ENCODE measurements around the gene RTP3. TPM values are rescaled to one million over a fixed set of nuclear protein-coding genes. Genes with fewer than 3 reads are reported as not detected.
A peak's percentile ranks its signal among the peaks of the same experiment; 100 is the strongest.

RTP3 gene
- total and polyA plus RNA-seq, 2 of the 4 experiments (the other 2 are of a cell fraction): 0.18 to 0.26 TPM

DNA sequence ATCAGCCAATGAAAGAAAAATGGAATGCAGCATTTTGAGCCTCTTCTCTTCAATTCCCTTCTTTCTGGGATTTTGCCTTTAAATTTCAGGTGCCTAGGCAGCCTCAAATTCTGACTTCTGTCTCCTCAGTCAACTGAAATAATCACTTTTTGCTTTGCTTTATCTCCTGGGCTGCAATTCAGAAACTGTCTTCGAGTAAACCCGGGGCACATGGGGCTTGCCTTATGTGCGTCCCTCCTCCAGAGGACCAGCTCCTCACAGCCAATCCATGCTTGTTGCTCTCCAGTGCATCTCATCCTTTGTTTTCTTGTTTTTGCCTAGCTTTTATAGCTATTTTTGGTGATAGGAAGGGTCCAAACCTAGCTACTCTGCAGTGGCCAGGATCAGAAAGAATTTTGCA, 8.8 kb downstream of the RTP3 start:
- Histone ChIP-seq H3K27me3 (ENCODE audit: control insufficient read depth, insufficient read depth, low read length) (no peaks in the 10 kb centered on the region), H3K4ac (ENCODE audit: low read depth, low read length) (no peak overlapping the region), H3K9me1 (ENCODE audit: insufficient read depth, low read length) (peaks cover 11% of the 10 kb centered on the region), H4K5ac (ENCODE audit: low read depth, low read length) (no peak overlapping the region; the same call in 1 of the 2 replicates), H2AK9ac (replicated peaks; ENCODE audit: low read depth, low read length, poor library complexity) (no peak overlapping the region), H4K91ac (ENCODE audit: insufficient read depth, low read depth, low read length) (peak overlapping the region; percentile 59; the same call in 1 of the 2 replicates), H2BK120ac (ENCODE audit: low read depth, low read length) (peak overlapping the region; percentile 33; the same call in 1 of the 2 replicates), H3K4me3 (ENCODE audit: insufficient read depth, low read depth, low read length) (no peak overlapping the region), H3K4me1 (ENCODE audit: control insufficient read depth, insufficient read depth, low read length) (peaks cover 17% of the 10 kb centered on the region), H2BK5ac (ENCODE audit: low read depth, low read length, poor library complexity, severe bottlenecking) (no peak overlapping the region), H3K23ac (ENCODE audit: low read depth, low read length) (no peak overlapping the region), H2AK5ac (ENCODE audit: low read depth, low read length) (peak overlapping the region; percentile 53; the same call in 1 of the 2 replicates), H4K8ac (ENCODE audit: low read depth in 2 of 2, low read length in 2 of 2) (peak overlapping the region; percentile 6 to 39; a peak in 2 of 4 replicates), H3K18ac (ENCODE audit: low read depth, low read length) (peak overlapping the region; percentile 93), H3K79me1 (ENCODE audit: low read depth in 1 of 2, low read length in 2 of 2) (no peaks in the 10 kb centered on the region), H3K9ac (ENCODE audit: low read depth, low read length) (no peak overlapping the region), H4K20me1 (ENCODE audit: insufficient read depth, low read length) (no peaks in the 10 kb centered on the region), H3K4me2 (ENCODE audit: low read depth, low read length) (no peak overlapping the region), H2AFZ (replicated peaks; ENCODE audit: low read length, poor library complexity) (no peak overlapping the region), H3K9me3 (ENCODE audit: control insufficient read depth, insufficient read depth, low read length) (no peaks in the 10 kb centered on the region), H3K56ac (ENCODE audit: extremely low read depth, insufficient read depth, low read length) (no peak overlapping the region), H3K27ac (ENCODE audit: insufficient read depth, low read length) (no peak overlapping the region), H3K14ac (replicated peaks; ENCODE audit: low read depth, low read length) (no peak overlapping the region), H3K36me3 (ENCODE audit: control insufficient read depth, insufficient read depth, low read length) (no peaks in the 10 kb centered on the region; the same call in 1 of the 2 replicates), H2BK20ac (ENCODE audit: low read depth, low read length) (no peak overlapping the region), H2BK15ac (ENCODE audit: low read depth, low read length) (peak overlapping the region; percentile 23; the same call in 1 of the 3 replicates)
- 100% methylated on average over 3 of the region's 3 CpGs; no CpG with 5 or more reads in 1 of the 2 experiments for WGBS, 2 experiments (ENCODE audit: extremely low coverage in 2 of 2, insufficient read length in 1 of 2)
- DNase-seq (no peak), ATAC-seq (ENCODE audit: low read depth) (no peak)
- in situ Hi-C loops (cut with MboI; ENCODE audit: low sequenced_read_pairs): no loop called here
- TF ChIP-seq FOS (IDR thresholded peaks at IDR 0.05; ENCODE audit: low read depth, low read length) (no peak), RCOR1 (IDR thresholded peaks at IDR 0.05; ENCODE audit: insufficient replicate concordance, low read length) (no peak), RFX5 (IDR thresholded peaks at IDR 0.05; ENCODE audit: low read depth, low read length) (no peak)
- POLR2A ChIA-PET (ENCODE audit: unreplicated experiment): no interaction called here
- intact Hi-C loops (cut with micrococcal nuclease): no loop called here
- CTCF ChIA-PET: no interaction called here
- dilution Hi-C loops (cut with HindIII; ENCODE audit: low sequenced_read_pairs, unreplicated experiment): no loop called here
- BruUV-seq (replicated peaks): no TSS peak

Data from IMR-90 (cell line).